Stimulated activated CD8-positive, alpha-beta memory T cell treated with anti-CD3 and anti-CD28 coated beads, Interleukin-7, amount 100 ng/mL, for 48 hours (primary cell): Measurements from ENCODE around the gene GADD45A.
"Not testable (repeated sequence)": the region's sequence is repeated elsewhere in the genome, so short reads cannot be mapped to it uniquely, and the experiment has no call there.

Source experiments
- DNase-seq, 2 donors: peaks; one replicate each; pipeline ENCODE4 v3.0.0-alpha.2; 2020; ENCODE audit warnings: low read depth in 1 of 2; ENCODE audit errors: extremely low read depth in 1 of 2

GADD45A gene

GRCh38 chr1:67717876-67718275 lies 32.9 kb downstream of the GADD45A start:
- DNase-seq = no peak

GRCh38 chr1:67719329-67720196 lies 34.6 kb downstream of the GADD45A start:
- DNase-seq = no peak

- DNase-seq = no peak
Observed at GRCh38 chr1:67721112-67721511, 36.1 kb downstream of the GADD45A start.

- no peak for DNase-seq
Observed at GRCh38 chr1:67721650-67722291, 36.8 kb downstream of the GADD45A start.

GRCh38 chr1:67722292-67722944 lies 37.4 kb downstream of the GADD45A start:
- no peak for DNase-seq

GRCh38 chr1:67723126-67723525 lies 38.1 kb downstream of the GADD45A start:
- DNase-seq = no peak

GRCh38 chr1:67723620-67724019 lies 38.6 kb downstream of the GADD45A start:
- no peak for DNase-seq

GRCh38 chr1:67724928-67725560 lies 40.0 kb downstream of the GADD45A start:
- DNase-seq = no peak

GRCh38 chr1:67726224-67726623 lies 41.2 kb downstream of the GADD45A start:
- no peak for DNase-seq

GRCh38 chr1:67729872-67730271 lies 44.9 kb downstream of the GADD45A start:
- DNase-seq = no peak

GRCh38 chr1:67730312-67730711 lies 45.3 kb downstream of the GADD45A start:
- not testable (repeated sequence) for DNase-seq

- DNase-seq = no peak
Observed at GRCh38 chr1:67731322-67731721, 46.3 kb downstream of the GADD45A start.

- no peak for DNase-seq
Observed at GRCh38 chr1:67732750-67733151, 47.8 kb downstream of the GADD45A start.

GRCh38 chr1:67733681-67734322 lies 48.8 kb downstream of the GADD45A start:
- DNase-seq = no peak

GRCh38 chr1:67734323-67734690 lies 49.3 kb downstream of the GADD45A start:
- no peak for DNase-seq

GRCh38 chr1:67735206-67735605 lies 50.2 kb downstream of the GADD45A start:
- no peak for DNase-seq

- DNase-seq = peak in 1 of 2 donors; percentile 29
Observed at GRCh38 chr1:67735806-67736627, 51.0 kb downstream of the GADD45A start.

GRCh38 chr1:67736750-67737149 lies 51.7 kb downstream of the GADD45A start:
- no peak for DNase-seq

- no peak for DNase-seq
Observed at GRCh38 chr1:67737875-67738274, 52.9 kb downstream of the GADD45A start.
